Liver (tissue), 9 donors: ENCODE measurements around the gene SRPRB. TPM values are rescaled to one million over a fixed set of nuclear protein-coding genes. Genes with fewer than 3 reads are reported as not detected.

ENCODE experiments used
- DNase-seq: peaks from one replicate; pipeline ENCODE4 v3.0.0-alpha.2; 2017; ENCODE audit warnings: low spot score
- H3K27ac ChIP-seq, 2 donors: one replicate each; pipeline ENCODE4 v1.7.0; 2013; ENCODE audit warnings: inconsistent platforms in 2 of 2, low read length in 2 of 2, control low read depth in 1 of 2, low read depth in 1 of 2, mild to moderate bottlenecking in 1 of 2
- H3K27me3 ChIP-seq, 4 donors: one replicate each; pipeline versions ENCODE4 v1.6.1 to v1.7.0; 2013; ENCODE audit warnings: low read length in 3 of 4, inconsistent platforms in 1 of 4, mild to moderate bottlenecking in 1 of 4, moderate library complexity in 1 of 4; ENCODE audit not compliant: control insufficient read depth in 4 of 4, insufficient read depth in 4 of 4
- H3K36me3 ChIP-seq, 4 donors: one replicate each; pipeline versions ENCODE4 v1.6.1 to v1.7.0; 2013; ENCODE audit warnings: low read length in 3 of 4, mild to moderate bottlenecking in 3 of 4, low read depth in 1 of 4, moderate library complexity in 1 of 4; ENCODE audit not compliant: control insufficient read depth in 4 of 4, insufficient read depth in 3 of 4
- H3K4me1 ChIP-seq, 4 donors: one replicate each; pipeline versions ENCODE4 v1.6.1 to v1.7.0; 2013; ENCODE audit warnings: low read length in 3 of 4, mild to moderate bottlenecking in 3 of 4, moderate library complexity in 1 of 4; ENCODE audit not compliant: control insufficient read depth in 4 of 4, insufficient read depth in 4 of 4
- H3K4me3 ChIP-seq, 3 donors: one replicate each; pipeline versions ENCODE4 v1.6.1 to v1.7.0; 2013; ENCODE audit warnings: low read length in 3 of 3, control low read depth in 1 of 3, low read depth in 1 of 3, mild to moderate bottlenecking in 1 of 3
- H3K9ac ChIP-seq, 2 donors: one replicate each; pipeline ENCODE4 v1.7.0; 2013; ENCODE audit warnings: low read length in 2 of 2, mild to moderate bottlenecking in 2 of 2, moderate library complexity in 2 of 2, control low read depth in 1 of 2, low read depth in 1 of 2
- H3K9me3 ChIP-seq, 4 donors: one replicate each; pipeline versions ENCODE4 v1.6.1 to v1.7.0; 2013; ENCODE audit warnings: low read length in 3 of 4; ENCODE audit not compliant: control insufficient read depth in 4 of 4
- EGR1 ChIP-seq, 2 donors: IDR thresholded peaks; 2 replicates each; pipeline ENCODE4 v1.6.1; 2016 to 2018; ENCODE audit warnings: antibody characterized with exemption in 2 of 2, low read depth in 2 of 2
- FOXA1 ChIP-seq: IDR thresholded peaks from 2 replicates; pipeline ENCODE4 v1.6.1; 2016; ENCODE audit warnings: antibody characterized with exemption
- FOXA2 ChIP-seq: IDR thresholded peaks from 2 replicates; pipeline ENCODE4 v1.6.1; 2016; ENCODE audit warnings: antibody characterized with exemption
- GABPA ChIP-seq, 2 donors: IDR thresholded peaks in 1 of 2; conservative IDR thresholded peaks in 1 of 2; 2 replicates each; pipeline ENCODE4 v1.6.1; 2016; ENCODE audit warnings: antibody characterized with exemption in 2 of 2, mild to moderate bottlenecking in 1 of 2, moderate library complexity in 1 of 2
- HNF4G ChIP-seq: IDR thresholded peaks from 2 replicates; pipeline ENCODE4 v1.6.1; 2016; ENCODE audit warnings: antibody characterized with exemption
- JUND ChIP-seq, 2 donors: IDR thresholded peaks; 2 replicates each; pipeline ENCODE4 v1.6.1; 2016; ENCODE audit warnings: antibody characterized with exemption in 2 of 2
- RAD21 ChIP-seq, 2 donors: IDR thresholded peaks; 2 replicates each; pipeline ENCODE4 v1.6.1; 2016; ENCODE audit warnings: antibody characterized with exemption in 2 of 2, mild to moderate bottlenecking in 2 of 2
- YY1 ChIP-seq: IDR thresholded peaks from 2 replicates; pipeline ENCODE4 v1.6.1; 2016; ENCODE audit warnings: antibody characterized with exemption, mild to moderate bottlenecking
- WGBS: extraction: QIAGEN DNeasy Blood & Tissue Kit; methylation state at CpG from one replicate; pipeline ENCODE4 v1.1.7; 2013; 5-methylcytosine and 5-hydroxymethylcytosine counted together
- polyA plus RNA-seq, 2 donors: library from polyadenylated mRNA; stranded (reverse) in 1 of 2; unstranded in 1 of 2; fragments of 200-250 nt in 1 of 2; fragments of >200 nt in 1 of 2; fragmentation: Nextera tagmentation in 1 of 2; extraction: Ambion mirVana in 1 of 2; gene quantifications; one replicate each; pipeline versions ENCODE4 v1.2.1 to v1.2.3, GENCODE V29; 2013 to 2015
- total RNA-seq, 2 donors: library from RNA; depleted of rRNA; stranded (reverse); fragments of >200 nt; gene quantifications; one replicate each; pipeline ENCODE4 v1.2.3, GENCODE V29; 2014
- TF ChIP-seq, protein P1 (sequence below): fragments of 150-350 bp; IDR thresholded peaks from 2 replicates; pipeline ENCODE4 v1.5.1; 2017; ENCODE audit warnings: improper control_type of control experiment, low read depth, low read length; ENCODE audit not compliant: missing input control
- TF ChIP-seq, protein P2 (sequence below): IDR thresholded peaks from 2 replicates; pipeline ENCODE4 v1.6.1; 2016; ENCODE audit warnings: antibody characterized with exemption, mild to moderate bottlenecking
- TF ChIP-seq, protein P3 (sequence below): IDR thresholded peaks from 2 replicates; pipeline ENCODE4 v1.6.1; 2016; ENCODE audit warnings: antibody characterized with exemption
- donor health status: healthy.
- donor health status: healthy.
- donor health status: healthy.
- donor health status: healthy.
- donor health status: healthy.

Gene SRPRB
- total and polyA plus RNA-seq, 4 donors: 34.7 to 97.6 (median 76.9) TPM

DNA sequence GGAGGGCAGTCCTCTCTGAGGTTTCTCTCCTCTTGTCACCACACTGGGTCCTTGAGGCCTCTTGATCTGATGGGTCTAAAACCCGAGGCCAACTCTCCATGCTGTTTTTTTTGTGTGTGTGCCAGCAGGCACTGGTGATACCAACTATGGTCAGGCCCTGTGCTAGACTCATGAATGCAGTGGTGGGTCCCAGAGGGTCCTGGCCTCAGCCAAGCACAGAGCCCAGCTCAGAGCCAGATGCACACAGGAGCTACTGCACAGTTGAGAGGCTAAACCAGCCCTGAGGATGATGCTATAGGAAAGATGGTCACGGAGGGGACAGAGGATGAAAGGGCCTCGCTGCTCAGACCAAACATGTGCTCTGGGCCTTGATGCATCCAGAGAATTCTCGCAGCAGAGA, 56.5 kb downstream of the SRPRB start:
- no peak for DNase-seq
- Histone ChIP-seq H3K36me3 (no peaks in the 10 kb centered on the region), H3K4me3 (no peak overlapping the region), H3K27ac (no peak overlapping the region), H3K4me1 (no peaks in the 10 kb centered on the region), H3K27me3 (no peaks in the 10 kb centered on the region), H3K9ac (no peak overlapping the region), H3K9me3 (no peaks in the 10 kb centered on the region)
- TF ChIP-seq FOXA2 (no peak), EGR1 (IDR thresholded peaks at IDR 0.05; ENCODE audit: low read depth in 2 of 2) (no peak), FOXA1 (no peak), JUND (IDR thresholded peaks at IDR 0.05) (no peak), HNF4G (no peak), YY1 (no peak), GABPA (IDR thresholded peaks at IDR 0.05 in 1 of 2, conservative IDR thresholded peaks at IDR 0.05 in 1 of 2) (no peak)
- TF ChIP-seq, protein P1, sequence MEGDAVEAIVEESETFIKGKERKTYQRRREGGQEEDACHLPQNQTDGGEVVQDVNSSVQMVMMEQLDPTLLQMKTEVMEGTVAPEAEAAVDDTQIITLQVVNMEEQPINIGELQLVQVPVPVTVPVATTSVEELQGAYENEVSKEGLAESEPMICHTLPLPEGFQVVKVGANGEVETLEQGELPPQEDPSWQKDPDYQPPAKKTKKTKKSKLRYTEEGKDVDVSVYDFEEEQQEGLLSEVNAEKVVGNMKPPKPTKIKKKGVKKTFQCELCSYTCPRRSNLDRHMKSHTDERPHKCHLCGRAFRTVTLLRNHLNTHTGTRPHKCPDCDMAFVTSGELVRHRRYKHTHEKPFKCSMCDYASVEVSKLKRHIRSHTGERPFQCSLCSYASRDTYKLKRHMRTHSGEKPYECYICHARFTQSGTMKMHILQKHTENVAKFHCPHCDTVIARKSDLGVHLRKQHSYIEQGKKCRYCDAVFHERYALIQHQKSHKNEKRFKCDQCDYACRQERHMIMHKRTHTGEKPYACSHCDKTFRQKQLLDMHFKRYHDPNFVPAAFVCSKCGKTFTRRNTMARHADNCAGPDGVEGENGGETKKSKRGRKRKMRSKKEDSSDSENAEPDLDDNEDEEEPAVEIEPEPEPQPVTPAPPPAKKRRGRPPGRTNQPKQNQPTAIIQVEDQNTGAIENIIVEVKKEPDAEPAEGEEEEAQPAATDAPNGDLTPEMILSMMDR: no peak
- TF ChIP-seq, protein P2, sequence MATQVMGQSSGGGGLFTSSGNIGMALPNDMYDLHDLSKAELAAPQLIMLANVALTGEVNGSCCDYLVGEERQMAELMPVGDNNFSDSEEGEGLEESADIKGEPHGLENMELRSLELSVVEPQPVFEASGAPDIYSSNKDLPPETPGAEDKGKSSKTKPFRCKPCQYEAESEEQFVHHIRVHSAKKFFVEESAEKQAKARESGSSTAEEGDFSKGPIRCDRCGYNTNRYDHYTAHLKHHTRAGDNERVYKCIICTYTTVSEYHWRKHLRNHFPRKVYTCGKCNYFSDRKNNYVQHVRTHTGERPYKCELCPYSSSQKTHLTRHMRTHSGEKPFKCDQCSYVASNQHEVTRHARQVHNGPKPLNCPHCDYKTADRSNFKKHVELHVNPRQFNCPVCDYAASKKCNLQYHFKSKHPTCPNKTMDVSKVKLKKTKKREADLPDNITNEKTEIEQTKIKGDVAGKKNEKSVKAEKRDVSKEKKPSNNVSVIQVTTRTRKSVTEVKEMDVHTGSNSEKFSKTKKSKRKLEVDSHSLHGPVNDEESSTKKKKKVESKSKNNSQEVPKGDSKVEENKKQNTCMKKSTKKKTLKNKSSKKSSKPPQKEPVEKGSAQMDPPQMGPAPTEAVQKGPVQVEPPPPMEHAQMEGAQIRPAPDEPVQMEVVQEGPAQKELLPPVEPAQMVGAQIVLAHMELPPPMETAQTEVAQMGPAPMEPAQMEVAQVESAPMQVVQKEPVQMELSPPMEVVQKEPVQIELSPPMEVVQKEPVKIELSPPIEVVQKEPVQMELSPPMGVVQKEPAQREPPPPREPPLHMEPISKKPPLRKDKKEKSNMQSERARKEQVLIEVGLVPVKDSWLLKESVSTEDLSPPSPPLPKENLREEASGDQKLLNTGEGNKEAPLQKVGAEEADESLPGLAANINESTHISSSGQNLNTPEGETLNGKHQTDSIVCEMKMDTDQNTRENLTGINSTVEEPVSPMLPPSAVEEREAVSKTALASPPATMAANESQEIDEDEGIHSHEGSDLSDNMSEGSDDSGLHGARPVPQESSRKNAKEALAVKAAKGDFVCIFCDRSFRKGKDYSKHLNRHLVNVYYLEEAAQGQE: no peak
- WGBS: 84% methylated on average over 4 of the region's 4 CpGs

DNA sequence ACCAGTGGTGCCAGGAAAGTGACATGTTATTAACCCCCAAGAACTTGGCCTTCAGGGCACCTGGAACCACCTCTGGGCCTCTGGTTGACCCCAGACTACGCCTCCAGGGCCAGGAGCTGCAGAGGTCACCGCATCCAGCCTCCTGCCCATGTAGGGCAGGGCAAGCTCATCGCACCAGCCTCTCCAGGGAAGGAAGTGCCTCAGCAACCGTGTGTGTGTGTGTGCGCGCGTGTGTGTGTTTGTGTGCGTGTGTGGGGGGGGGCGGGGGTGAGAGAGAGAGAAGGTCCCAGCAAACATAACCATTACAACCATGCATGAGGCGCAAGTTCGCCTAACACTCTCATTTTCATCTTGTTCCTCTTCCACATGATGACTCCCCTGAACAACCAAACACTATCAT, 58.3 kb downstream of the SRPRB start:
- 73% methylated on average over 11 of the region's 11 CpGs for WGBS
- TF ChIP-seq, protein P1: no peak
- TF ChIP-seq, protein P3, sequence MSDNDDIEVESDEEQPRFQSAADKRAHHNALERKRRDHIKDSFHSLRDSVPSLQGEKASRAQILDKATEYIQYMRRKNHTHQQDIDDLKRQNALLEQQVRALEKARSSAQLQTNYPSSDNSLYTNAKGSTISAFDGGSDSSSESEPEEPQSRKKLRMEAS: no peak
- no peak for TF ChIP-seq FOXA2
- no peak for TF ChIP-seq HNF4G
- no peak for TF ChIP-seq RAD21 (IDR thresholded peaks at IDR 0.05)
- TF ChIP-seq FOXA1: no peak
- no peak for TF ChIP-seq YY1
- TF ChIP-seq EGR1 (IDR thresholded peaks at IDR 0.05; ENCODE audit: low read depth in 2 of 2): no peak
- DNase-seq: no peak
- no peak overlapping the region for H3K4me3 ChIP-seq
- H3K27ac ChIP-seq: no peak overlapping the region
- H3K27me3 ChIP-seq: no peaks in the 10 kb centered on the region
- no peaks in the 10 kb centered on the region for H3K9me3 ChIP-seq
- H3K9ac ChIP-seq: no peak overlapping the region
- no peaks in the 10 kb centered on the region for H3K4me1 ChIP-seq
- no peaks in the 10 kb centered on the region for H3K36me3 ChIP-seq
